Ovary (tissue), 3 donors: ENCODE data around the gene RIC8B.

Source experiments
- CTCF ChIP-seq, 3 donors: fragments of 450-650 bp in 2 of 3; fragments of 200-600 bp in 1 of 3; IDR thresholded peaks; one replicate each; pipeline versions ENCODE4 v1.5.1 to v1.8.0; 2016 to 2022; ENCODE audit warnings: antibody characterized with exemption in 3 of 3, mild to moderate bottlenecking in 1 of 3
- POLR2A ChIP-seq: fragments of 450-650 bp; IDR thresholded peaks from one replicate; pipeline ENCODE4 v1.6.1; 2017; ENCODE audit warnings: antibody characterized with exemption, mild to moderate bottlenecking, moderate library complexity
- donor health status: DM: no; HTN: no; CAD: no.

GRCh38 chr12:106870116-106870515 lies 95.6 kb downstream of the RIC8B start:
- TF ChIP-seq CTCF (IDR thresholded peaks at IDR 0.05) (no peak), POLR2A (no peak)
